GM18907 (cell line): Measurements from ENCODE around the gene NUBP1.
"Not testable (repeated sequence)": the region's sequence is repeated elsewhere in the genome, so short reads cannot be mapped to it uniquely, and the experiment has no call there.

Source experiments
- ATAC-seq: cut with Tn5 transposase; IDR thresholded peaks from one replicate; pipeline ENCODE4 v1.9.1; 2021; ENCODE audit warnings: mild to moderate bottlenecking, moderate library complexity; ENCODE audit not compliant: unreplicated experiment

Gene NUBP1

DNA sequence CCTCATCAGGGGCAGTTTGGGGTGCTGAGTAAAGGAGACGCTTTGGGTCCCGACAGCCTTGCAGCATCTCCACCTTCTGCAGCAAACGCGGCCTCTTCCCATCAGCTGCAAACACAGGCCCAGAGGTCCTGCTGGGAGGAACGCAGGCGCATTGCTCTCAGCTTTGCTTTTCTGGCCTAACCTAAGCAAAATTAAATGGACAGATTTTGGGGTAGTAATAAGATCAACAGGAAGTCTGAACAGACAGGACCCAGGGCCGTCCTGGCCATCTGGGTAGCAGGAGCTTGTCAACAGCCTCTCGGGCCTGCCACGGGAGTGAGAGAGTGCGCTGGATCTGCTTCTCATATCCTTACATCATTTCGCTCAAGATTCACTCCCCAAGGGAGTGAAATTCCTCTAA lies 7.2 kb downstream of the NUBP1 start:
- ATAC-seq: no peak

DNA sequence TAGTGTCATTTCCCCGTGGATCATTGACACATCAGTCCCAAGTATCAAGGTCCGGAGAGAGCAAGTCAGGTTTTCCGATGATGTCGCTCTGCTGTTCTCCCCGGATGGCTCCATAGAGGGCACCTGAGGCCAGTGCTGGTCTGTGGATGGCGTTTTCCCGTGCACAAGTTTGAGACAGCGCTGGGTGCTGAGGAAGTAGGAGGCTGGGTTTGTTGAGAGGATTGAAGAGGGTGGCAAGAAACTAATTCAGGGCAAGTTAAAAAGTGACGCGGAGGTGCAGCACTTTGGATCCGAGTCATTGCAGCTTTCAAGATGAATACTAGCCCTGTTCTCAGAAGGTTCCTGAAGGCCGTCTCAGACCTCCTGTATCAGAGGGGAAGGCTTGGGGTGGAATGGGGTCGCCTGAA lies 7.7 kb downstream of the NUBP1 start:
- ATAC-seq: peak; percentile 35

DNA sequence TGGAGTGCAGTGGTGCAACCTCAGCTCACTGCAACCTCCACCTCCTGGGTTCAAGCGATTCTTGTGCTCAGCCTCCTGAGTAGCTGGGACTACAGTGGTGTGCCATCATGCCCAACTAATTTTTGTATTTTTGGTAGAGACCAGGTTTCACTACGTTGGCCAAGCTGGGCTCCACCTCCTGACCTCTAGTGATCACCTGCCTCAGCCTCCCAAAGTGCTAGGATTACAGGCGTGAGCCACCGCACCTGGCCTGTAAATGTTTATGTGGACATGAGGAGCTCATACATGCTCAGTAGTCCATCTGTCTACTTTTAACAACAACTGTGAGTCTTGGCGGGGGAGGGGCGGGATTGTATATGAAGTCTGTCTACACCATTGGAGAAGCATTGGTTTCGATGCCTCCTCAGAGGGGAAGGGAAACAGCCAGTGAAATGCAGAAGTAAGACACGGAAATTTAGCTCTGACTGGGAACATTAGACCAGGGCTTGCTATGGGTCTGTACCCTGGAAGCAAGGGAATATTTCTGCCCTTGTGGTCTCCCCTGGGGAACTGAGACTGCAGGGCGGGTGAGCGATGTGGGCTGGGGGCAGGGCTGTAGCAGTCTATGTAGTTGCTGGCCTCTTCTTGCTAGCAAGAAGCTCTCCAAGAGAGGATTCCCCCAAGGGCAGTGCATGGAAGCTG lies 9.3 kb downstream of the NUBP1 start:
- peak; percentile 55 for ATAC-seq

DNA sequence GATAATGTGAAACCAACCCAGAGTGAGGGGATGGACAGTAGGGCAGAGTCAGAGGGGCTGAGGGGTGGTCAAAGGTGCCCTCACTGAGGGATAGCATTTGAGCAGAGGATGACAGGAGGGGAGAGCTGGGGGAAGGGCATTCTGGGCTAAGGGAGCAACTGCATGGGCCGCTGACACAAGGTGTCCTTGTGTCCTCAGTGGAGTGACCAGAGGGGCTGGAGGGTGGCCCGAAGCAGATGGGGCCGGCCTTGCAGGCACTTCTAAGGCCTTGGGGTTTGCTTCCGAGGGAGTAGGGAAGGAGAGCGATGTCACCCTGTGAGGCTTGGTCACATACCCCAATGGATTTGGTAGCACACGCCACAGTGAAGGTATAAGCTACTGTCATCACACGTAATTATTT lies 10.0 kb downstream of the NUBP1 start:
- ATAC-seq: no peak

DNA sequence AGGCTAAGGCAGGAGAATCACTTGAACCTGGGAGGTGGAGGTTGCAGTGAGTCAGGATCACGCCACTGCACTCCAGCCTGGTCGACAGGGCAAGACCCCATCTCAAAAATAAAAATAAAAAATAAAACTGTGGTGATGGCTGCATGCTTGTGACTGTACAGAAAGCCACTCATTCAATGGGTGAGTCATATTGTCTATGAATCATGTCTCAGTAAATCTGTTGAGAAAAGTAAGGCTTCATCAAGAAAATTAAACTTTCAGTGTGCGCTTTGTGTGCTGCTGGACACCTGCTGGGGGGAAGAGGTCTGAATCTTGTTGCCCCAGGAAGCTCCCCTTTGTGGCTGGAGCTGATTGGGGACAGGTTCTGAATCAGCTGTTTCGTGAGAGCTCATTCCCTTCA lies 11.3 kb downstream of the NUBP1 start:
- no peak for ATAC-seq

DNA sequence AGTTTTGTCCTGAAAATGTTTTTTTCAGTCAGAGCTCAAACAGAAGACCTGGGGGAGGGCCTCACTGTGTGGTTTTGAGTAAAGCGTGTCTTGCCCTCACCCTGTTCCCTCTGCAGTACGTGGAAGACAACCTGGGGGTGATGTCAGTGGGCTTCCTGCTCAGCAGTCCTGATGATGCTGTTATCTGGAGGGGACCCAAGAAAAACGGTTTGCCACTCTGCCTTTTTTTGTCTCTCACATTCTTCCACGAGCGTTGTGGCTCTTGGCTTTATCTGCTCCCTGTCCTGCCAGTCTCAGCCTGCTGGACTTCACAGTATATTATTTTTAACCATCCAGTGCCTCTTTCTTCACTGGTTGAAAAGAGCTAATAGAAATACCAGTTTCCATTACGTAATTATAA lies 12.9 kb downstream of the NUBP1 start:
- no peak for ATAC-seq

DNA sequence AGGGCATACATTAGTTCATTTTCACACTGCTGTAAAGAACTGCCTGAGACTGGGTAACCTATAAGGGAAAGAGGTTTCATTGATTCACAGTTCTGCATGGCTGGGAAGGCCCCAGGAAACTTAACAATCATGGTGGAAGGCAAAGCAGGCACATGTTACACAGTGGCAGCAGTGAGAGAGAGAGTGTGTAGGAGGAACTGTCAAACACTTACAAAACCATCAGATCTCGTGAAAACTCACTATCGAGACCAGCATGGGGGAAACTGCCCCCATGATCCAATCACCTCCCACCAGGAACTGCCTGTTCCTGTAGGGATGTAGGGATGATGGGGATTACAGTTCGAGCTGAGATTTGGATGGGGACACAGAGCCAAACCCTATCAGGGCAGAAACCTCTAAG lies 17.2 kb downstream of the NUBP1 start:
- ATAC-seq: no peak

DNA sequence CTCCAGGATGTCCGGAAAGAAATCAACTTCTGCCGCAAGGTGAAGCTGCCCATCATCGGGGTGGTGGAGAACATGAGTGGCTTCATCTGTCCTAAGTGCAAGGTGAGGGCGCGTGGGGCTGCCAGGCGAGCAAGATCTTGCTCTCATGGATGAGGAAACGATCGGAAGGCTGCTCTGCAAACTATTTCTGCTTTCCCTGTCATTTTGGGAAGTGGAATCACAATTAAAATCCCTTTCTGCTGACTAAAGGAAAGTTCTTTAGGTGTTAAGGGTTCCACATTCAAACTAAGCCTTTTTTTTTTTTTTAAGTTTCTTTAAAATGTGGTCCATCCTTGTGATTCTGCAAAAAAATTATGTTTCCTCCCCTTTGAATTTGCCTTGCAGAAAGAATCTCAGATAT lies 17.7 kb downstream of the NUBP1 start:
- ATAC-seq: no peak

DNA sequence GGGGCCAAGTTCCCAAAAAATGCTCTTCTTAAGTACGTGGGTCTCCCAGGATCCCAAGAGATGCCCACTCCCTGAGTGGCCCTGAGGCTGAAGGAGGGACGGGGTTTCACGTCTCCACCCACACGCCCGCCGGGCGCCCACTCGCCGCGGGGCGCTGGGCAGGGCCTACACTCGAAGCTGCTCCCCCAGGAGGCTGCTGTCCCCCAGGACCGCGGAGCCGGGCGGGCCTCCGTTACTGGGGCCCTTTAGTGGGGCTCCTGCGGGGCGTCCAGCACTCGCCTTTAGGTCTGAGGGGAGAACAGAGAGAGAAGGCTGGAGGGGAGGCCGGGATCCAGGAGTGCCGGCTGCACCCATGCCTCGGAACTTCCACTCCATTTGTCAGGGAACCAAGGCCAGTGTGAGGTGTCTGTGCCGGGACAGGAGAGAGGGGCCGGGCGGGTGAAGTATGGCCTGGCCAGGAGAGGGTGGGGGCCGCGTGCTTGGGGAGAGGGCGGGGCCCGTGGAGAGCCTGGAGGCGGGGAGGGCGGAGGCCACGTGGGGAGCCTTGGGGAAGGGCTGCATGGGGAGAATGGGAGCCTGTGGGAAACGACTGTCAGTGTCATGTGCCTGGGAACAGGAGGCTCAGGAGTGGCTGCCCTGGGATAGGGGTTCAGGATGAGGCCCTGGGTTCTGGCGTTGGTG lies 18.8 kb downstream of the NUBP1 start:
- ATAC-seq: no peak

DNA sequence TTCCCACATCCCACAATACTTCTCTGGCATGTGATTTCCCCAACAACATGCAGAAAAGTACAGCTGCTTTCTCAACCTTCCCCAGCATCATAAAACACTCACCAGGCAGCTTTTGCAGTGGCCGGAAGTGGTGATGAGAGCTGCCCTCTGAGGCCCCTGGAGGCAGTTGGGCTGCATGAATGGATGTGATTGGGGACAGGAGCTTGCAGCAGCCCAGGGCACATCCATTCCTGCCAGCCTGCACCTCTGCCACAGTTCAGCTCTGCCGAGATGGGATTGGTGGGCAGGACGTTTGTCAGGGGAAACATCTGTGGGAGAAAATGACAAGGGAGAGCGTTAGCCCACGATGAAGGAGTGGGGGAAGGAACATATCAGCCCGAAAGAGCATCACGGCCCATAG lies 19.8 kb downstream of the NUBP1 start:
- ATAC-seq: no peak

DNA sequence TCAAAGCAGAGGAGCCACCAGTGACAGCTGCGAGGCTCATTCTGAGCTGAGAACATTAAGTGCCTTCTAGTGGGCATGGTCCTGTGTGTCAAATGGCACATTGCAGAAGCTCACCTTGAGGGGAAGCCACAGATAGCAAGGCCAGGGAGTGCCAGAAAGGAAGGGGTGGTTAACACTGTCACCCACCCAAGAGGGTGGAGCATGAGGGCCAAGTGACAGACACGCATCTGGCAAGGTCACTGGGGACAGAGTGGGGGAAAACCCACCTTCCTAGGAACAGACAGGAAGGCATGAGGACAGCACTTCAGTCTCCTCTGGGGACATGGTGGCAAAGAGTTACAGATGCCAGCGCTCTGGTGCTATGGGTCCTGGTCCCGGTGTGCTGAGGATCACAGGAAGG lies 22.1 kb downstream of the NUBP1 start:
- peak; percentile 81 for ATAC-seq

DNA sequence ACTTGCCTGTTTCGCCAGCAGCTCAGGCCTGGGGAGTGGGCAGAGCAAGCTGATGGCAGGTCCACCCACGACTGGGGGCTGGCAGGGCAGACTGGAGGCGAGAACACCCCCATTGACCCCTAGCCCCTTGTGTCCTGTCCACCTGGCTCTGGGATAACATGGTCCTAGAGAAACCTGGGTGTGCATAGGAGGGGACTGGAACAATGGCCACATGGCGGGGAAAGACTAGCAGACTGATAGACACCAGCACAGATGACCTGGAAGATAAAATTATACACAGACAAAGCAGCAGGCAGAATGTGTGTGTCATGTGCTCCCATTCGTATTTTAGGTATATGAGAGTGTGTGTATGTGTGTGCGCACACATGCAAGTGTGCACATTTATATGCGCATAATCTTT lies 23.5 kb downstream of the NUBP1 start:
- ATAC-seq: no peak

DNA sequence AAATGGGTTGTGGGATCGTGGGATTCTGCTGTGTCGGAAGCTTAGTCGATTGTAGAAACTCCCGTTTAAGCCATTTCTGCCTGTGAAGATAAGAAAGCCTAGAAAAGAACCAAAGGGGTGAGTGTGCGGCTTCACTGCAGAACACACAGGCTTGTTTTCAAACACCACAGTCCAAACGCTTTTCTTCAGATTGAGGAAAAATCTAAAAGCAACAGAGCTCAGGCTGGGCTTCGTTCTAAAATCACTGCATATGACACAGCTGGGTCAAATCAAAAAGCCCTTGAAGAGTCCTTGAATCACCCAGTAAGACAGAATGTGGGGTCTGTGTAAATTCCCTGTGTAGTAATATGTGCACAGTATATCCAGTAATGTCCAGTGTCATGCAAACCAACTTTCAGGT lies 25.7 kb downstream of the NUBP1 start:
- ATAC-seq: no peak

DNA sequence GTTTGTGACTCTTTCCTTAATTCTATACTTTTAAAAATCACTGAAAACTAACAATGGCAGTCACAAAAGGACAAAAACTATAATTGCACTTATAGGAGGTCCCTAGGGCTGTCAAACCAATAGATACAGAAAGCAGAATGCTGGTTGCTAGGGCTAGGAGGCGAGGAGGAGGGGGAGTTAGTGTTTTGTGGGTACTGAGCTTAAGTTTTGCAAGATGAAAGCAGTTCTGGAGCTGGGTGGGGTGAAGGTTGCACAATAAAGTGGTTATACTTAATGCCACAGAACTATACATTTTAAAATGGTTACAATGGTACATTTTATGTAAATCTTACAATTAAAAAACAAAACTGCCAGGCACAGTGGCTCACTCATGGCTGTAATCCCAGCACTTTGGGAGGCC lies 27.3 kb downstream of the NUBP1 start:
- ATAC-seq: no peak

DNA sequence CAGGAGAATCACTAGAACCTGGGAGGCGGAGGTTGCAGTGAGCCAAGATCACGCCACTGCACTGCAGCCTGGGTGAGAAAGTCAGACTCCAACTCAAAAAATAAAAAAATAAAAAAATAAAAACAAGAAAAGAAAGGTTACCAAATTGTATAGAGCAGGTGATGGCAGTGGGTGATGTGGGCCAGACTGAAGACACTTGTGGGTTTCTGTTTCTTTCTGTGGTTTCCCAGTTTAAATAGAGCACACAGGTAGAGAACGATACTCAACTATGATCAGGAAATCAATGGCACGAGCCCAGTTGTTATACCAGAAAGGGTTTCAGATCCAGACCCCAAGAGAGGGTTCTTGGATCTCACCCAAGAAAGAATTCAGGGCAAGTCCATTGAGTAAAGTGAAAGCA lies 32.6 kb downstream of the NUBP1 start:
- ATAC-seq: peak; percentile 76

DNA sequence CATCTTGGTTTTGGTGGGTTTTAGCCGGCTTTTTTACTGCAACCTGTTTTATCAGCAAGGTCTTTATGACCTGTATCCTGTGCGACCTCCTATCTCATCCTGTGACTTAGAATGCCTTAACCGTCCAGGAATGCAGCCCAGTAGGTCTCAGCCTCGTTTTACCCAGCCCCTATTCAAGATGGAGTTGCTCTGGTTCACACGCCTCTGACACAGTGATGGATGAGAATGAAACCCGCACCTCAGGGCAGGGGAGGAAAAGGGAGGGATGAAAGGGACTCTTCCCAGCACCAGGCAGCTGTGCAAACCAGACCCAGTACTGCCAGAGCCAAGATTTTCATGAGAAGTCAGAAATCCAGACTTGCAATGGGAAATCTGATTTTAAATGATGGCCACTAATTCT lies 33.3 kb downstream of the NUBP1 start:
- not testable (repeated sequence) for ATAC-seq

DNA sequence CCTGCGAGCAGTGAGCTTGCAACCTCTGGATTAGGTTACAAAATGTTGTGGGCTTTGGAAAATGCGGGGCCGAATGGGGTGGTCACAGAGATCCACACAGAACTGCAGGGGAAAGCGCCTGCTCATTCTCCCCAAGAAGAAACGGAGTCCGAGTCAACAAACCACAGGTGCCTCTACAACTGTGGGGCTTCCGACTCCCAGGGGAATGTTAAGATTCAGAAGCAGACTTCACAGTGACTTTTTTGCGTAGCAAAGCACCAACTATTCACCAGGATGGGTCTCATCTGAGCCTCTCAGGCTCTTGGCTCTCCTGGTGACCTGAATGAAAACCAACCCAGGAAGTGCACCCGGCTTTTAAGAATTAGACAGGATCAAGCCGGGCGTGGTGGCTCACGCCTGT lies 33.7 kb downstream of the NUBP1 start:
- ATAC-seq: no peak

DNA sequence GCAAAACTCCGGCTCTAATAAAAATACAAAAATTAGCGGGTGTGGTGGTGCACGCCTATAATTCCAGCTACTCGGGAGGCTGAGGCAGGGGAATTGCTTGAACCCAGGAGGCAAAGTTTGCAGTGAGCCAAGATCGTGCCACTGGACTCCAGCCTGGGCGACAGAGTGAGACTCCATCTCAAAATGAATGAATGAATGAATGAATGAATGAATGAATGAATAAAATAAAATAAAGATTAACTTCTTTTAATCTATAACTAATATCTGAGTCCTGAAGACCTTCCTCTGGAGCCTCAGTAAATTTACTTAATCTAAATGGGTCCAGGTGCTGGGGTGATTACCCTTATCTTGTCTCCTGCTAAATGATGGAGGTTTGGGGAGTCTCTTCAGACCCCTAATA lies 36.3 kb downstream of the NUBP1 start:
- ATAC-seq: not testable (repeated sequence)

DNA sequence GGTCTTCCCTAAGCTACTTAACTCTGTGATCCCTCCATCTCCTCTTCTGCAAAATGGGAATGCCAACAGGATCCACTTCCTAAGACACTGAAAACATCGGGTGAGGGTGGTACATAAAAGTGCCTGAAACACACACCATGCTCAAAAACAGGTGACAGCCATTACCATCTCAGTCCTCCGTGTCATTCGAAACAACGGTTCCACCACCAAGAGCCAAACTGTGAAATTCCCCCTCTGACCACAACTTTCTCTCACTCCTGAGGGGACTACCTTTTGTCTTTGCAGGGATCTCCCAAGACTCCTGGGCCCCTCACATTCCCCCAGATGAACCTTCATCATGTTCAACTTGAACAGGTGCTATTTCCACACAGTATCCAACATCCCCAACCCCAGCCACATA lies 37.0 kb downstream of the NUBP1 start:
- no peak for ATAC-seq

DNA sequence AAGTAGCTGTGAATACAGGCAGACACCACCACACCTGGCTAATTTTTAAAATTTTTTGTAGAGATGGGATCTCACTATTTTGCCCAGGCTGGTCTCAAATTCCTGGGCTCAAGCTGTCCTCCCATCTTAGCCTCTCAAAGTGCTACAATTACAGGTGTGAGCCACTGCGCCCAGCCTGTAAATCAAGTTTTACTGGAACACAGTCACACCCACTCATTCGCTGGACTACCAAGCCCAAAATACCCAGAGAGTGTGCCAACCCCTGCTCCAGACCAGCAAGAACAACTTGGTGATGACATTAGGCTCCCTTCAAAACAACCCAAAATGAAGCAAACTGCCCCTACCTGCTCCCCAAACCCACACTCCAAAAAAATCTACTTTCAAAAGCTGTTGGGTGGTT lies 39.0 kb downstream of the NUBP1 start:
- no peak for ATAC-seq

DNA sequence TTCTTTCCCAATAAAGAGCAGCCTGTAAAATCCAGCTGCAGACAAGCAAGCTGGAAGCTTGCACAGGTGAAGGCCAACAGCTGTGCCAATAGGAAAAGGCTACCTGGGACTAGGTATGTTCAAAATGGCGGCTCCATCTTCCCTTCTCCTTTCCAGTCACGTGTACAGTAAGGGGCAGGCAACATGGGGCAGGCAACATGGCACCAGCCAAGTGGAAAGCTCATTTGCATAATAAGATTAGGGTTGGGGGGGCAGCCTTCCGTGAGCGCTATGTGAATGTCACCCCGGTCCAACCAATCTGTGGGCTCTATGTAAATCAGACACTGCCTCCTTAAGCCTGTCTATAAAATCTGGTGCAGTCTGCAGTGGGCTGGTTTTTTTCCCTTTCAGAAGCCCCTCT lies 43.7 kb downstream of the NUBP1 start:
- no peak for ATAC-seq

DNA sequence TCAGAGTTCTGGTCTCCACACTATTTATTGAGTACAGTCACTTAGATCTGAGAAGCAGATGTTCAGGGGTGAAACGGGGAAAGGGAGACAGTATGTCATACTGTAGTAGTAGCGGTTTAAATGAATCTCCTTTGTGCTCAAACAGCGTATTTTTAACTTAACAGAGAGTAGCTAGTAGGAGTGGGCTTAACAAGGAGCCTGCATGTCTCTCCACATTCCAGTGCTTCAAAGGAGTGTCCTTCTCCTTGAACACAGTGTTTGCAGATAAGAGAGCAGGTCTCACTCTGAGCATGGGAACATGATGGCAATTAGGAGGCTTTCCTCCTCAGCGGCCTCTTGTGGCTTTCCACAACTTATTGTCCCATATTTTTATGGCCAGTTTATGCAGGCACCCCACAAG lies 45.0 kb downstream of the NUBP1 start:
- ATAC-seq: not testable (repeated sequence)

DNA sequence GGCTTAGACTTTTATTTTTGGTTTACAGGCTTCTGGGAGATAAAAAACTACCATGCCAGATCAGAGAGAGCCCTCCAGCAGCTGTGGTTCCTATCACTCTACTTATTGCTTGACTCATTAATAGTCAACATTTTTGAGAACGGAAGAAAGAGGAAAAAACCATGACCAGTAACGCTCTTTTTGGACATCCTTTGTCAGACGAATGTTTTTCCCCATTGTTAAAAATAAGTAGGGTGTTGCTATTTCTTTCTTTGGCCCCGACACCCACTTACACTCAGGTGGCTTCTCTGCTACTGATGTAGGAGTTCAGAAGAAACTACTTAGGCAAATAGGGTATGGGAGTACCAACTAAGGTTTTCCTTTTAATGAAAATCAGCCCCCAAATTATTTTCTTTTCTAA lies 47.4 kb downstream of the NUBP1 start:
- ATAC-seq: no peak
